H9 (cell line): ENCODE data around the gene LRFN2. TPM values are rescaled to one million over a fixed set of nuclear protein-coding genes. Genes with fewer than 3 reads are reported as not detected.

Experiments
- DNase-seq: peaks from one replicate; pipeline ENCODE4 v3.0.0-alpha.2; 2017
- H2AFZ ChIP-seq: one replicate; pipeline ENCODE4 v1.6.1; 2013; ENCODE audit warnings: mild to moderate bottlenecking, low read length, control low read depth, moderate library complexity
- H2AK5ac ChIP-seq: 2 replicates; pipeline ENCODE4 v1.6.1; 2013; ENCODE audit warnings: low read length, control low read depth, mixed read lengths; ENCODE audit not compliant: insufficient read length
- H2BK120ac ChIP-seq: one replicate; pipeline ENCODE4 v1.6.1; 2013; ENCODE audit warnings: low read depth, mild to moderate bottlenecking, low read length, control low read depth, inconsistent platforms; ENCODE audit not compliant: poor library complexity, severe bottlenecking
- H2BK12ac ChIP-seq: 2 replicates; pipeline ENCODE4 v1.6.1; 2013; ENCODE audit warnings: low read length, control low read depth, mixed read lengths, low read depth; ENCODE audit not compliant: insufficient read length
- H2BK15ac ChIP-seq: 2 replicates; pipeline ENCODE4 v1.6.1; 2013; ENCODE audit warnings: low read depth, low read length, control low read depth
- H2BK20ac ChIP-seq: one replicate; pipeline ENCODE4 v1.6.1; 2013; ENCODE audit warnings: low read depth, mild to moderate bottlenecking, low read length, control low read depth, inconsistent platforms; ENCODE audit not compliant: poor library complexity, severe bottlenecking
- H2BK5ac ChIP-seq: 2 replicates; pipeline ENCODE4 v1.6.1; 2013; ENCODE audit warnings: low read length, control low read depth, mixed read lengths; ENCODE audit not compliant: insufficient read length
- H3K14ac ChIP-seq: 2 replicates; pipeline ENCODE4 v1.6.1; 2013; ENCODE audit warnings: low read length, control low read depth; ENCODE audit not compliant: insufficient read depth
- H3K18ac ChIP-seq: 2 replicates; pipeline ENCODE4 v1.6.1; 2013; ENCODE audit warnings: low read depth, mild to moderate bottlenecking, mixed read lengths, low read length, control low read depth; ENCODE audit not compliant: insufficient read length
- H3K23ac ChIP-seq: 2 replicates; pipeline ENCODE4 v1.6.1; 2013; ENCODE audit warnings: low read length, control low read depth, mixed read lengths, low read depth; ENCODE audit not compliant: insufficient read length
- H3K23me2 ChIP-seq: 2 replicates; pipeline ENCODE4 v1.6.1; 2013; ENCODE audit warnings: low read depth, mild to moderate bottlenecking, mixed read lengths, low read length, control low read depth; ENCODE audit not compliant: insufficient read length, poor library complexity, severe bottlenecking
- H3K27ac ChIP-seq: 2 replicates; pipeline ENCODE4 v1.5.1; 2013; ENCODE audit warnings: low read length, control low read depth, mixed read lengths, low read depth; ENCODE audit not compliant: insufficient read length
- H3K27me3 ChIP-seq: 2 replicates; pipeline ENCODE4 v1.6.1; 2013; ENCODE audit warnings: low read length, control low read depth, inconsistent platforms; ENCODE audit not compliant: insufficient read depth
- H3K4ac ChIP-seq: 2 replicates; pipeline ENCODE4 v1.6.1; 2013; ENCODE audit warnings: low read depth, mild to moderate bottlenecking, control low read depth, inconsistent platforms, low read length, moderate library complexity
- H3K4me1 ChIP-seq: 2 replicates; pipeline ENCODE4 v1.6.1; 2013; ENCODE audit warnings: low read length, control low read depth, inconsistent platforms; ENCODE audit not compliant: insufficient read depth
- H3K4me2 ChIP-seq: 2 replicates; pipeline ENCODE4 v1.6.1; 2013; ENCODE audit warnings: low read length, control low read depth, mixed read lengths; ENCODE audit not compliant: insufficient read length, insufficient read depth
- H3K56ac ChIP-seq: 2 replicates; pipeline ENCODE4 v1.6.1; 2013; ENCODE audit warnings: low read depth, mild to moderate bottlenecking, mixed read lengths, low read length, control low read depth; ENCODE audit not compliant: insufficient read length
- H3K79me1 ChIP-seq: 2 replicates; pipeline ENCODE4 v1.6.1; 2013; ENCODE audit warnings: low read depth, mild to moderate bottlenecking, moderate library complexity, low read length, control low read depth, inconsistent platforms; ENCODE audit not compliant: insufficient read depth, poor library complexity, severe bottlenecking
- H3K79me2 ChIP-seq: 2 replicates; pipeline ENCODE4 v1.6.1; 2013; ENCODE audit warnings: low read length, control low read depth, inconsistent platforms; ENCODE audit not compliant: insufficient read depth
- H3K9ac ChIP-seq: 2 replicates; pipeline ENCODE4 v1.6.1; 2013; ENCODE audit warnings: low read length, control low read depth, mixed read lengths; ENCODE audit not compliant: insufficient read length; ENCODE audit errors: extremely low read depth
- H3K9me3 ChIP-seq: one replicate; pipeline ENCODE4 v1.6.1; 2013; ENCODE audit warnings: low read depth, low read length, inconsistent platforms; ENCODE audit not compliant: control insufficient read depth
- H3T11ph ChIP-seq: one replicate; pipeline ENCODE4 v1.6.1; 2013; ENCODE audit warnings: mild to moderate bottlenecking, low read length, control low read depth, inconsistent platforms
- H4K20me1 ChIP-seq: one replicate; pipeline ENCODE4 v1.6.1; 2013; ENCODE audit not compliant: control insufficient read depth, insufficient read length, insufficient read depth
- H4K5ac ChIP-seq: 2 replicates; pipeline ENCODE4 v1.6.1; 2013; ENCODE audit warnings: low read depth, mild to moderate bottlenecking, mixed read lengths, low read length, control low read depth; ENCODE audit not compliant: insufficient read length
- H4K8ac ChIP-seq: replicated peaks from 2 replicates; pipeline ENCODE4 v1.6.1; 2013; ENCODE audit warnings: low read length, control low read depth, mixed read lengths, low read depth; ENCODE audit not compliant: insufficient read length
- H4K91ac ChIP-seq: 2 replicates; pipeline ENCODE4 v1.6.1; 2013; ENCODE audit warnings: low read depth, mild to moderate bottlenecking, moderate library complexity, mixed read lengths, low read length, control low read depth; ENCODE audit not compliant: insufficient read length
- H3K27ac Mint-ChIP-seq, 3 experiments: 2 replicates in 2 of 3; 3 replicates in 1 of 3; pipeline ENCODE4 v1.8.0; 2020 to 2021; ENCODE audit warnings: mixed read lengths in 3 of 3, mild to moderate bottlenecking in 1 of 3, moderate library complexity in 1 of 3
- H3K27me3 Mint-ChIP-seq: 2 replicates; pipeline ENCODE4 v1.8.0; 2021; ENCODE audit warnings: low read depth, mild to moderate bottlenecking, moderate library complexity, mixed read lengths
- H3K36me3 Mint-ChIP-seq, 3 experiments: 2 replicates in 2 of 3; 3 replicates in 1 of 3; pipeline ENCODE4 v1.8.0; 2020 to 2021; ENCODE audit warnings: low read depth in 3 of 3, mixed read lengths in 3 of 3; ENCODE audit not compliant: insufficient read depth in 1 of 3
- H3K4me1 Mint-ChIP-seq, 2 experiments: 2 replicates each; pipeline ENCODE4 v1.8.0; 2020; ENCODE audit warnings: mixed read lengths in 2 of 2
- H3K4me3 Mint-ChIP-seq, 2 experiments: 2 replicates in 1 of 2; 3 replicates in 1 of 2; pipeline ENCODE4 v1.8.0; 2020 to 2021; ENCODE audit warnings: mild to moderate bottlenecking in 2 of 2, mixed read lengths in 2 of 2, moderate library complexity in 1 of 2
- H3K9me3 Mint-ChIP-seq, 2 experiments: 2 replicates in 1 of 2; 3 replicates in 1 of 2; pipeline ENCODE4 v1.8.0; 2020; ENCODE audit warnings: mild to moderate bottlenecking in 2 of 2, mixed read lengths in 2 of 2, moderate library complexity in 1 of 2
- WGBS: extraction: QIAGEN DNeasy Blood & Tissue Kit; methylation state at CpG from one replicate; pipeline ENCODE4 v1.1.7; 2013; ENCODE audit warnings: missing lambda C conversion rate, low lambda C conversion rate, mixed read lengths; ENCODE audit not compliant: insufficient read length; ENCODE audit errors: extremely low coverage; 5-methylcytosine and 5-hydroxymethylcytosine counted together
- total RNA-seq: library from RNA; stranded (reverse); gene quantifications from 2 replicates; pipeline ENCODE4 v1.2.1, GENCODE V29; 2021
- TF ChIP-seq, protein P1 (sequence below): fragments of 200-600 bp; sonication (generic); conservative IDR thresholded peaks from 3 replicates; pipeline ENCODE4 v1.8.0; 2021; ENCODE audit warnings: antibody characterized with exemption, mild to moderate bottlenecking

LRFN2 gene
- total RNA-seq, 1 experiment from 2014 or later = 0.11 TPM

DNA sequence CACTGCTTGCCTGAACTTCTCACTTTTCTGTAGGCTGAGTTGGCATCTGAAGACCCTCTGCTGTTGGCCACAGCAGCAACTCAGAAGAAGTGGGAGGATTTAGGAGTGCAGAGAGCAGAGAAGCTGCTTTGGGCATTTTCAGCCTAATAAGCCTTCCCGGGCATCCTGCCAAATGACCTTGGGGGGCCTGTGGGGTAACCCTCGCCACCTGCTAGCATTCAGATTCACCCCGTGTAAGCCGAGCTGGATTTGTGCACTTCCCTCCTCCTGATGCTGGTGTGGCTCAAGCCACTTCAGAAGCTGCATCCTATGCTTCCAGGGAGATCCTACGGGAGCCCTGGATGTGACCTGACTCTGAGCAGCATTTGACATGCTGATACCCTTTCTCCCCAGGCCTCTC lies 114.8 kb downstream of the LRFN2 start:
- Histone ChIP-seq H3K27ac (no peak overlapping the region), H4K5ac (no peak overlapping the region), H3K23me2 (no peaks in the 10 kb centered on the region), H3K79me1 (no peaks in the 10 kb centered on the region), H3K14ac (no peak overlapping the region), H3T11ph (no peak overlapping the region), H3K56ac (no peak overlapping the region), H3K79me2 (no peaks in the 10 kb centered on the region), H2BK5ac (no peak overlapping the region), H4K91ac (no peak overlapping the region), H3K9me3 (no peaks in the 10 kb centered on the region), H2BK20ac (no peak overlapping the region), H2BK120ac (no peak overlapping the region), H3K4me2 (no peak overlapping the region), H3K27me3 (no peaks in the 10 kb centered on the region), H3K9ac (no peak overlapping the region), H3K23ac (no peak overlapping the region), H4K20me1 (peaks cover 2% of the 10 kb centered on the region), H3K18ac (no peak overlapping the region), H2AK5ac (no peak overlapping the region), H3K4me1 (no peaks in the 10 kb centered on the region; the same call in 1 of the 2 replicates), H2BK12ac (no peak overlapping the region), H3K4ac (no peak overlapping the region), H2BK15ac (no peak overlapping the region), H2AFZ (no peak overlapping the region), H4K8ac (no peak overlapping the region)
- no peaks in the 10 kb centered on the region; a peak in 1 of 7 replicates for H3K36me3 Mint-ChIP-seq
- H3K9me3 Mint-ChIP-seq = no peaks in the 10 kb centered on the region; a peak in 1 of 5 replicates
- no peak overlapping the region for H3K4me3 Mint-ChIP-seq
- H3K27ac Mint-ChIP-seq = no peak overlapping the region
- peaks cover 18% of the 10 kb centered on the region for H3K27me3 Mint-ChIP-seq
- TF ChIP-seq, protein P1, sequence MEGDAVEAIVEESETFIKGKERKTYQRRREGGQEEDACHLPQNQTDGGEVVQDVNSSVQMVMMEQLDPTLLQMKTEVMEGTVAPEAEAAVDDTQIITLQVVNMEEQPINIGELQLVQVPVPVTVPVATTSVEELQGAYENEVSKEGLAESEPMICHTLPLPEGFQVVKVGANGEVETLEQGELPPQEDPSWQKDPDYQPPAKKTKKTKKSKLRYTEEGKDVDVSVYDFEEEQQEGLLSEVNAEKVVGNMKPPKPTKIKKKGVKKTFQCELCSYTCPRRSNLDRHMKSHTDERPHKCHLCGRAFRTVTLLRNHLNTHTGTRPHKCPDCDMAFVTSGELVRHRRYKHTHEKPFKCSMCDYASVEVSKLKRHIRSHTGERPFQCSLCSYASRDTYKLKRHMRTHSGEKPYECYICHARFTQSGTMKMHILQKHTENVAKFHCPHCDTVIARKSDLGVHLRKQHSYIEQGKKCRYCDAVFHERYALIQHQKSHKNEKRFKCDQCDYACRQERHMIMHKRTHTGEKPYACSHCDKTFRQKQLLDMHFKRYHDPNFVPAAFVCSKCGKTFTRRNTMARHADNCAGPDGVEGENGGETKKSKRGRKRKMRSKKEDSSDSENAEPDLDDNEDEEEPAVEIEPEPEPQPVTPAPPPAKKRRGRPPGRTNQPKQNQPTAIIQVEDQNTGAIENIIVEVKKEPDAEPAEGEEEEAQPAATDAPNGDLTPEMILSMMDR = no peak
- no CpG with 5 or more reads among the region's 5 CpGs for WGBS
- peaks cover 24 to 35% of the 10 kb centered on the region in 2 experiments for H3K4me1 Mint-ChIP-seq
- DNase-seq = no peak
